ES-I3 (cell line): ENCODE results near the gene TTLL9.
A peak's percentile ranks its signal among the peaks of the same experiment; 100 is the strongest.

Source experiments
- H3K36me3 ChIP-seq: 2 replicates; pipeline ENCODE4 v1.6.1; 2013; ENCODE audit warnings: mild to moderate bottlenecking, low read length, control low read depth, moderate library complexity; ENCODE audit not compliant: insufficient read depth
- H3K4me1 ChIP-seq: 2 replicates; pipeline ENCODE4 v1.6.1; 2013; ENCODE audit warnings: mild to moderate bottlenecking, control low read depth, low read length; ENCODE audit not compliant: insufficient read depth
- H3K9ac ChIP-seq: 2 replicates; pipeline ENCODE4 v1.6.1; 2013; ENCODE audit warnings: low read depth, mild to moderate bottlenecking, low read length, moderate library complexity
- H3K9me3 ChIP-seq: 2 replicates; pipeline ENCODE4 v1.6.1; 2013; ENCODE audit warnings: mild to moderate bottlenecking, low read length, moderate library complexity; ENCODE audit not compliant: control insufficient read depth, insufficient read depth

The TTLL9 gene

GRCh38 chr20:31934968-31935764 lies 64.7 kb downstream of the TTLL9 start:
- Histone ChIP-seq H3K36me3 (no peaks in the 10 kb centered on the region), H3K9me3 (no peaks in the 10 kb centered on the region), H3K4me1 (no peaks in the 10 kb centered on the region), H3K9ac (no peak overlapping the region)

GRCh38 chr20:31936420-31936819 lies 66.0 kb downstream of the TTLL9 start:
- Histone ChIP-seq H3K4me1 (no peaks in the 10 kb centered on the region), H3K9ac (no peak overlapping the region)

GRCh38 chr20:31937820-31938219 lies 67.4 kb downstream of the TTLL9 start:
- Histone ChIP-seq H3K4me1 (no peaks in the 10 kb centered on the region), H3K9me3 (no peaks in the 10 kb centered on the region), H3K36me3 (no peaks in the 10 kb centered on the region), H3K9ac (no peak overlapping the region)

More at GRCh38 chr20:31936420-31936819, 66.0 kb downstream of the TTLL9 start:
- Histone ChIP-seq H3K9me3 (no peaks in the 10 kb centered on the region), H3K36me3 (no peaks in the 10 kb centered on the region)

GRCh38 chr20:31939661-31940060 lies 69.2 kb downstream of the TTLL9 start:
- Histone ChIP-seq H3K9ac (no peak overlapping the region), H3K36me3 (0 out of 2 replicates have a peak, but pooled peaks cover 1% of the 10 kb centered on the region), H3K4me1 (no peaks in the 10 kb centered on the region), H3K9me3 (no peaks in the 10 kb centered on the region)

GRCh38 chr20:31943052-31943471 lies 72.6 kb downstream of the TTLL9 start:
- H3K9me3 ChIP-seq, result no peaks in the 10 kb centered on the region
- H3K4me1 ChIP-seq, result no peaks in the 10 kb centered on the region
- H3K9ac ChIP-seq, result no peak overlapping the region
- peaks cover 13% of the 10 kb centered on the region; the same call in 1 of the 2 replicates for H3K36me3 ChIP-seq

GRCh38 chr20:31945319-31945718 lies 74.9 kb downstream of the TTLL9 start:
- peaks cover 24% of the 10 kb centered on the region; the same call in 1 of the 2 replicates for H3K36me3 ChIP-seq
- no peaks in the 10 kb centered on the region for H3K9me3 ChIP-seq
- H3K9ac ChIP-seq, result no peak overlapping the region
- H3K4me1 ChIP-seq, result no peaks in the 10 kb centered on the region

- peaks cover 24% of the 10 kb centered on the region; the same call in 1 of the 2 replicates for H3K36me3 ChIP-seq
These were observed 75.4 kb downstream of the TTLL9 start for GRCh38 chr20:31945785-31946184.

GRCh38 chr20:31948008-31948407 lies 77.6 kb downstream of the TTLL9 start:
- Histone ChIP-seq H3K36me3 (peaks cover 24% of the 10 kb centered on the region; the same call in 1 of the 2 replicates), H3K9ac (no peak overlapping the region), H3K9me3 (no peaks in the 10 kb centered on the region), H3K4me1 (no peaks in the 10 kb centered on the region)

More at GRCh38 chr20:31945785-31946184, 75.4 kb downstream of the TTLL9 start:
- Histone ChIP-seq H3K4me1 (no peaks in the 10 kb centered on the region), H3K9me3 (no peaks in the 10 kb centered on the region), H3K9ac (no peak overlapping the region)

GRCh38 chr20:31949877-31950646 lies 79.6 kb downstream of the TTLL9 start:
- no peaks in the 10 kb centered on the region for H3K9me3 ChIP-seq
- H3K36me3 ChIP-seq, result peaks cover 19% of the 10 kb centered on the region; the same call in 1 of the 2 replicates
- H3K9ac ChIP-seq, result no peak overlapping the region
- H3K4me1 ChIP-seq, result no peaks in the 10 kb centered on the region

- H3K4me1 ChIP-seq, result no peaks in the 10 kb centered on the region
- H3K9ac ChIP-seq, result peak overlapping the region; percentile 93
These were observed 80.7 kb downstream of the TTLL9 start for GRCh38 chr20:31951203-31951529.

GRCh38 chr20:31951530-31952453 lies 81.4 kb downstream of the TTLL9 start, which contains the start of gene PDRG1:
Gene PDRG1 (minus strand): TSS chr20:31952046. CDS start chr20:31951961, 85 bp downstream.
- peaks cover 19% of the 10 kb centered on the region; the same call in 1 of the 2 replicates for H3K36me3 ChIP-seq
- no peaks in the 10 kb centered on the region for H3K4me1 ChIP-seq
- no peaks in the 10 kb centered on the region for H3K9me3 ChIP-seq
- H3K9ac ChIP-seq, result peak within 1 kb of the TSS; percentile 93

More at GRCh38 chr20:31951203-31951529, 80.7 kb downstream of the TTLL9 start:
- Histone ChIP-seq H3K36me3 (peaks cover 19% of the 10 kb centered on the region; the same call in 1 of the 2 replicates), H3K9me3 (no peaks in the 10 kb centered on the region)

- Histone ChIP-seq H3K9ac (no peak overlapping the region), H3K9me3 (no peaks in the 10 kb centered on the region), H3K4me1 (no peaks in the 10 kb centered on the region), H3K36me3 (peaks cover 6% of the 10 kb centered on the region; the same call in 1 of the 2 replicates)
These were observed 83.2 kb downstream of the TTLL9 start for GRCh38 chr20:31953556-31954148.

GRCh38 chr20:31954500-31954899 lies 84.1 kb downstream of the TTLL9 start:
- no peaks in the 10 kb centered on the region for H3K9me3 ChIP-seq
- no peak overlapping the region for H3K9ac ChIP-seq
- 0 out of 2 replicates have a peak, but pooled peaks cover 5% of the 10 kb centered on the region for H3K36me3 ChIP-seq
- H3K4me1 ChIP-seq, result no peaks in the 10 kb centered on the region
